GM19463 (cell line): ENCODE results near the gene NEDD4.
"Not testable (repeated sequence)": the region's sequence is repeated elsewhere in the genome, so short reads cannot be mapped to it uniquely, and the experiment has no call there.

Experiments used
- ATAC-seq: cut with Tn5 transposase; IDR thresholded peaks from one replicate; pipeline ENCODE4 v1.9.1; 2021; ENCODE audit warnings: mild to moderate bottlenecking, moderate library complexity; ENCODE audit not compliant: unreplicated experiment

NEDD4 gene

DNA sequence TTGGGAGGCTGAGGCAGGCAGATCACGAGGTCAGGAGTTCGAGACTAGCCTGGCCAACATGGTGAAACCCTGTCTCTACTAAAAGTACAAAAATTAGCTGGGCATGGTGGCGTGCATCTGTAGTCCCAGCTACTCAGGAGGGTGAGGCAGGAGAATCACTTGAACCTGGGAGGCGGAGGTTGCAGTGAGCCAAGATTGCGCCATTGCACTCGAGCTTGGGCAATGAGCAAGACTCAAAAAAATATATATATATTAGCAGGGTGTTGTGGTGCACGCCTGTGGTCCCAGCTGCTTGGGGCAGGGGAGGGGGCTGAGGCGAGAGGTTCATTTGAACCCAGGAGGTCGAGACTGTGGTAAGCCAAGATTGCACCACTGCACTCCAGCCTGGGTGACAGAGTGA lies 207.8 kb downstream of the NEDD4 start:
- ATAC-seq, result not testable (repeated sequence)

DNA sequence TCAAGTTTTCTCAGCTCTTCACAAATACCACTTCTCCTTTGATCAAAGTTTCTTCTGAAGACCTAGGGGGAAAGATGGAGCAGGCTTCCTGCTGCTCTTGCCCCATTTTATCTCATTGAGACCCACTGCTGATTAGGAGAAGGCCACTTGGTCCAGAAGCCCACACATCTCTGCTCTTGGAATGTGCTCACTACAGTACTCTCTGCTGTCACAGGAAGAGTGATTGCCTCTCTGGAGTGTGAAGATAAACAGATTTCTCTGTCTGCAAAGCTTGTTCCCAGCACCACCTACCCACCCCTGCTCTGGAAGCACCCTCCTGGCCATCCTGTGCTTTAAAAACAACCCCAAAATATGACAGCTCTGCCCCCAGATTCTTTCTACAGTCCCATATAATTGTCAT lies 209.1 kb downstream of the NEDD4 start:
- no peak for ATAC-seq

DNA sequence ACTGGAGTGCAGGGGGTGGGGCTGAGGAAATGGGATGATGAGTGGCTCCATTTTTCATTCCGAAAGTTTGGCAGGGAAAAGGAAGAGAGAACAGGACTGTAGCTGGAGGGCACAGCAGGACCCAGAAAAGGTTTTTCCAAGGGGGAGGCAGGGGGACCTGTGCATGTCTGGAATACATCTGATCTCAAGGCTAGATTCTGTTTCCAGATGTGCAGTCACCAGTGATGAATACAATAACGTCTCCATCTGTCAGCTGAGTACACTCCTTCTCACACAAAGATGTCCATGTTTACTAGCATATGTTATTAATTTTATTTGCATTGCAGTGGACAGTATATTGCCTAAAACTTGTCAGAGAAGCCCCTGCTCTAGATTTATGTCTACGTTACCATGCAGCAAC lies 210.5 kb downstream of the NEDD4 start:
- ATAC-seq, result no peak

DNA sequence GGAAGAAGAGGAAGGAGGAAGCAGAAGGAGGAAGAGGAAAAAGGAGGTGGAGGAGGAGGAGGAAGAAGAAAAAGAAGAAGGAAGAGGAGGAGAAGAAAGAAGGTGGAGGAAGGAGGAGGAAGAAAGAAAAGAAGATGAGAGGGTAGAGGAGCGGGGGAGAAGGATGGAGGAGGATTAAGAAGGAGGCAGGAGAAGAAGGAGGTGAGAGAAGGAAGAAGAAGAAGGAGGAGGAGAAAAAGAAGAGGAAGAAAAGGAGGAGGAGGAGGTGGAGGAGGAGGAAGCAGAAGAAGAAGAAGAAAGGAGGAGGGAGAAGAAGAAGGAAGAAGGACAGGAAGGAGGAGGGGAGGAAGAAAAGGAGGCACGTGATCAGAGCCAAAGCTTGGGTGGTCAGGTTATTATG lies 213.1 kb downstream of the NEDD4 start:
- ATAC-seq, result no peak

DNA sequence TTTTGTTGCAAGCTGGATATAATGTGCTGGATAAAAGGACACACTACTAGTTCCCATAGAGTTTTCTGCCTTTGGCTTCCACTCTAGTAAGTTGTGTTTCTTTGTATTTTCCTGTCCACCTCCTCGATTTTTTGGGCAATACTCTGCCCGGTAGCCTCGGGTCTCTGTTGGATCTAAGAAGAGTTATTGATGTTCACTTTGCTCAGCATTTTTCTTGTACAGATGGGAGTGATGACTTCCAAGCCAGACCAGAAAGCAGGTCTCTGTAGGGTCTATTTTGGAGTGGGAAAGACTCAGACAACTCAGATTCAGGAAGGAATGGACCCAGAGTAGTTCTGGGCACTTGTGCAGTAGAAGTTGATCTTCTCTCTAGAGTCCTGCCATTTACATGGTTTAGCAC lies 214.5 kb downstream of the NEDD4 start:
- ATAC-seq, result no peak
